K562 (cell line): ENCODE results near the gene LHCGR. TPM values are rescaled to one million over a fixed set of nuclear protein-coding genes. Genes with fewer than 3 reads are reported as not detected.

Experiments used
- ATAC-seq: fragments of 200-7000 bp; cut with Tn5 transposase; 3 replicates; pipeline ENCODE4 v1.9.1; 2020; ENCODE audit warnings: moderate library complexity
- BruUV-seq: library from RNA; stranded (reverse); fragments of 400-500 nt; replicated peaks from 2 replicates; lab custom pipeline; 2021; lab: Mats Ljungman, UMichigan
- CTCF ChIA-PET: fragments of 300-600 bp; formaldehyde crosslinking; extraction: SDS; loops from one replicate; lab custom pipeline; 2021; ENCODE audit warnings: low intra/inter-chr PET ratio; lab: Yijun Ruan, JAX
- POLR2A ChIA-PET: fragments of 300-600, 350-650 bp; sonication (Branson Sonifier 250); formaldehyde crosslinking; extraction: SDS; loops from one replicate; lab custom pipeline; 2021; ENCODE audit warnings: antibody characterized with exemption, inconsistent platforms; lab: Yijun Ruan, JAX
- DNase-seq, 4 experiments: peaks; one replicate each; pipeline versions ENCODE4 v3.0.0 to v3.0.0-alpha.2; 2011 to 2018; ENCODE audit warnings: low spot score in 3 of 4, mixed read lengths in 3 of 4; ENCODE audit errors: extremely low read depth in 1 of 4
- FAIRE-seq: peaks from 2 replicates; lab custom pipeline; 2011; peaks lifted over from hg19 to GRCh38; lab: Jason Lieb, UNC
- H2AFZ ChIP-seq: 2 replicates; pipeline ENCODE4 v1.6.0; 2011; ENCODE audit warnings: low read depth, low read length, control low read depth, inconsistent platforms
- H3K27ac ChIP-seq: fragments of 200-600 bp; 3 replicates; pipeline ENCODE4 v1.8.0; 2011; ENCODE audit warnings: low read depth, mild to moderate bottlenecking, control low read depth, inconsistent platforms, low read length, moderate library complexity, mixed read lengths; ENCODE audit errors: extremely low read depth
- H3K27me3 ChIP-seq, 2 experiments: fragments of 300-600 bp in 1 of 2; 2 replicates in 1 of 2; 3 replicates in 1 of 2; pipeline versions ENCODE4 v1.6.0 to v1.8.0; 2011; ENCODE audit warnings: inconsistent platforms in 2 of 2, low read length in 2 of 2, mild to moderate bottlenecking in 1 of 2, mixed read lengths in 1 of 2, moderate library complexity in 1 of 2; ENCODE audit not compliant: control insufficient read depth in 2 of 2, insufficient read depth in 2 of 2
- H3K36me3 ChIP-seq: fragments of 300-600 bp; 3 replicates; pipeline ENCODE4 v1.8.0; 2011; ENCODE audit warnings: mild to moderate bottlenecking, low read length, inconsistent platforms; ENCODE audit not compliant: control insufficient read depth, insufficient read depth
- H3K4me1 ChIP-seq, 2 experiments: fragments of 200-600 bp in 1 of 2; replicated peaks in 1 of 2; 2 replicates in 1 of 2; 3 replicates in 1 of 2; pipeline versions ENCODE4 v1.5.1 to v1.8.0; 2011; ENCODE audit warnings: inconsistent platforms in 2 of 2, low read length in 2 of 2, mild to moderate bottlenecking in 1 of 2, mixed read lengths in 1 of 2, moderate library complexity in 1 of 2; ENCODE audit not compliant: control insufficient read depth in 2 of 2, insufficient read depth in 2 of 2
- H3K4me2 ChIP-seq: 2 replicates; pipeline ENCODE4 v1.6.1; 2011; ENCODE audit warnings: low read length, control low read depth, inconsistent platforms, mixed read lengths; ENCODE audit not compliant: insufficient read depth
- H3K4me3 ChIP-seq: fragments of 200-600 bp; sonication (generic), shearing (Covaris generic); 2 replicates; pipeline ENCODE4 v1.5.1; 2016; ENCODE audit warnings: control low read depth, inconsistent platforms
- H3K79me2 ChIP-seq: fragments of 200-600 bp; 3 replicates; pipeline ENCODE4 v1.8.0; 2011; ENCODE audit warnings: low read length, inconsistent platforms; ENCODE audit not compliant: control insufficient read depth, insufficient read depth
- H3K9ac ChIP-seq, 2 experiments: 2 replicates each; pipeline versions ENCODE4 v1.6.0 to v1.6.1; 2011; ENCODE audit warnings: low read depth in 2 of 2, low read length in 2 of 2, control low read depth in 1 of 2, inconsistent platforms in 1 of 2, mild to moderate bottlenecking in 1 of 2, mixed read lengths in 1 of 2; ENCODE audit not compliant: insufficient read depth in 1 of 2
- H3K9me1 ChIP-seq: one replicate; pipeline ENCODE4 v1.6.0; 2011; ENCODE audit warnings: inconsistent platforms, mild to moderate bottlenecking, low read length, moderate library complexity; ENCODE audit not compliant: control insufficient read depth, insufficient read depth
- H3K9me3 ChIP-seq: replicated peaks from 2 replicates; pipeline ENCODE4 v1.5.1; 2011; ENCODE audit warnings: low read depth, low read length, inconsistent platforms; ENCODE audit not compliant: control insufficient read depth, insufficient read depth
- H4K20me1 ChIP-seq: replicated peaks from 2 replicates; pipeline ENCODE4 v1.6.1; 2011; ENCODE audit warnings: low read length, inconsistent platforms, mixed read lengths; ENCODE audit not compliant: control insufficient read depth, insufficient read depth
- CTBP1 ChIP-seq: fragments of 450-650 bp; IDR thresholded peaks from 2 replicates; pipeline ENCODE4 v1.6.1; 2016; ENCODE audit warnings: borderline replicate concordance
- L3MBTL2 ChIP-seq: fragments of 450-650 bp; IDR thresholded peaks from 2 replicates; pipeline ENCODE4 v1.6.1; 2016; ENCODE audit warnings: mild to moderate bottlenecking, moderate library complexity
- MAFK ChIP-seq: IDR thresholded peaks from 2 replicates; pipeline ENCODE4 v1.6.1; 2011; ENCODE audit warnings: low read length, improper control_type of control experiment
- NFIX ChIP-seq: fragments of 250-450 bp; sonication (Bioruptor Pico); IDR thresholded peaks from 2 replicates; pipeline ENCODE4 v1.4.0; 2020; ENCODE audit warnings: low read depth, mild to moderate bottlenecking, moderate library complexity
- NR3C1 ChIP-seq: sonication (generic); formaldehyde crosslinking; IDR thresholded peaks from 2 replicates; pipeline ENCODE4 v1.8.1; 2022; ENCODE audit warnings: missing genetic modification reagents
- PCBP2 ChIP-seq: fragments of 200-400 bp; formaldehyde crosslinking; IDR thresholded peaks from 2 replicates; pipeline ENCODE4 v1.6.1; 2018; ENCODE audit warnings: low read length, low read depth, mild to moderate bottlenecking, moderate library complexity; ENCODE audit not compliant: poor library complexity, severe bottlenecking
- POLR2G ChIP-seq: fragments of 200-400 bp; formaldehyde crosslinking; IDR thresholded peaks from 2 replicates; pipeline ENCODE4 v1.6.1; 2017; ENCODE audit warnings: low read depth, mild to moderate bottlenecking, antibody characterized with exemption, low read length, moderate library complexity
- PTBP1 ChIP-seq: fragments of 200-400 bp; formaldehyde crosslinking; IDR thresholded peaks from 2 replicates; pipeline ENCODE4 v1.6.1; 2017; ENCODE audit warnings: low read depth, low read length
- RBBP5 ChIP-seq: fragments of 200-600 bp; sonication (generic); IDR thresholded peaks from 2 replicates; pipeline ENCODE4 v1.6.1; 2012; ENCODE audit warnings: borderline replicate concordance, mild to moderate bottlenecking, low read length, control low read depth, inconsistent platforms; ENCODE audit not compliant: insufficient read depth, poor library complexity, severe bottlenecking
- RBFOX2 ChIP-seq: fragments of 200-400 bp; formaldehyde crosslinking; IDR thresholded peaks from 2 replicates; pipeline ENCODE4 v1.6.1; 2017; ENCODE audit warnings: low read depth, mild to moderate bottlenecking, low read length, moderate library complexity
- ZNF668 ChIP-seq: fragments of 250-450 bp; sonication (Bioruptor Pico); IDR thresholded peaks from 2 replicates; pipeline ENCODE4 v1.8.0; 2022; ENCODE audit warnings: mild to moderate bottlenecking, inconsistent platforms
- ZSCAN32 ChIP-seq: fragments of 450-650 bp; formaldehyde crosslinking; IDR thresholded peaks from 2 replicates; pipeline ENCODE4 v1.4.0; 2020; ENCODE audit warnings: mild to moderate bottlenecking, moderate library complexity
- WGBS: fragments of 100-300 bp; shearing (Covaris generic); methylation state at CpG from one replicate; pipeline ENCODE4 v1.1.6; 2016; ENCODE audit warnings: low coverage, mixed read lengths; ENCODE audit not compliant: insufficient coverage; ENCODE audit errors: missing lambda C conversion rate; 5-methylcytosine and 5-hydroxymethylcytosine counted together
- in situ Hi-C: fragments of 300-500 bp; cut with MboI; formaldehyde crosslinking; loops from 4 replicates; pipeline ENCODE4 v1.15.0; 2018; ENCODE audit warnings: inconsistent platforms, mixed read lengths
- intact Hi-C: fragments of 100-400 bp; cut with micrococcal nuclease; formaldehyde crosslinking; loops from 2 replicates; pipeline ENCODE4 v1.14.2; 2022
- polyA plus RNA-seq, 8 experiments: library from polyadenylated mRNA; depleted of rRNA in 4 of 8; stranded (reverse) in 5 of 8; unstranded in 3 of 8; fragments of >200 nt; fragmentation: Nextera tagmentation in 2 of 8; fragmentation: Illumina TruSeq in 1 of 8; extraction: Ambion mirVana in 2 of 8; extraction: Trizol in 1 of 8; gene quantifications; 2 replicates each; pipeline versions ENCODE4 v1.2.1 to v1.2.3, GENCODE V29; 2011 to 2014; ENCODE audit warnings: inconsistent platforms in 1 of 8, missing spikeins in 1 of 8
- total RNA-seq, 7 experiments: library from RNA; depleted of rRNA in 6 of 7; stranded (reverse); fragments of >200 nt in 6 of 7; fragmentation: Illumina TruSeq in 2 of 7; extraction: Trizol in 2 of 7; gene quantifications; 2 replicates each; pipeline versions ENCODE4 v1.2.1 to v1.2.3, GENCODE V29; 2011 to 2021; ENCODE audit warnings: low replicate concordance in 1 of 7
- TF ChIP-seq, protein P1 (sequence below): fragments of 200-800 bp; sonication (Bioruptor generic); IDR thresholded peaks from 2 replicates; pipeline ENCODE4 v1.6.1; 2017; ENCODE audit warnings: missing genetic modification characterization, missing compliant biosample characterization
- TF ChIP-seq, protein P2 (sequence below): sonication (generic); formaldehyde crosslinking; IDR thresholded peaks from 2 replicates; pipeline ENCODE4 v1.8.0; 2022; ENCODE audit warnings: mild to moderate bottlenecking, low read depth, missing genetic modification reagents
- TF ChIP-seq, protein P3 (sequence below): sonication (generic); formaldehyde crosslinking; IDR thresholded peaks from 2 replicates; pipeline ENCODE4 v1.8.0; 2022; ENCODE audit warnings: missing genetic modification reagents, mild to moderate bottlenecking, borderline replicate concordance

Gene LHCGR
- total and polyA plus RNA-seq, 9 of the 15 experiments (the other 6 are each of a cell fraction or from before 2014, with no cell fraction given) = not detected

DNA sequence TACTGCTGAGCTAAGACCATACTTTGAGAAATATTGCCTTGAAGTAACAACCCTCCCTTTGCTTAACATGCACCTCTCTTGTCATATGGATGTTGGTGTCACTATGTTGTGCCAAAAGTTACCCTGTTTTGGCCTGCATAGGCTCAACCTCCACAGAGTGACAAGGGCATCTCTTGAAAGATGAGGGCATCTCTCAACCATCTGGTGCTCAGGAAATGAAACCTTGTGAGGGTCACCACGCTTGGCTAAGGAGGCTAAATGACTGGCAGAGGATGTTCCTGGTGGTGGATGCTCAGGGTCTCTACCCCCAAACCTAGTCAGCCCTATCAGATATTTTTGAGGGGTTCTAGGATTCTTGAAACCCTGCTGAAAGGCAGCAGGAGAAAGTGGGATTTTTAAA, 2.3 kb downstream of the LHCGR start:
- Histone ChIP-seq H3K9me1 (no peaks in the 10 kb centered on the region), H3K36me3 (no peaks in the 10 kb centered on the region), H4K20me1 (no peaks in the 10 kb centered on the region; the same call in 1 of the 2 replicates), H3K79me2 (no peaks in the 10 kb centered on the region), H3K9me3 (no peaks in the 10 kb centered on the region), H2AFZ (no peak overlapping the region), H3K4me2 (no peak overlapping the region), H3K27ac (no peak overlapping the region), H3K4me1 (peaks cover 0 to 6% of the 10 kb centered on the region in 2 experiments; a peak in 2 of 5 replicates), H3K4me3 (no peak overlapping the region), H3K9ac (no peak overlapping the region), H3K27me3 (peaks cover 2 to 10% of the 10 kb centered on the region in 2 experiments; a peak in 3 of 5 replicates)
- DNase-seq (no peak), ATAC-seq (no peak), FAIRE-seq (no peak)
- in situ Hi-C loops (no loop called here), intact Hi-C loops (no loop called here)
- 0% methylated on average over 1 of the region's 1 CpG for WGBS
- no peak for TF ChIP-seq ZSCAN32 (CRISPR knock-in tag)
- no peak for TF ChIP-seq MAFK
- TF ChIP-seq L3MBTL2 = no peak
- no peak for TF ChIP-seq CTBP1
- no peak for TF ChIP-seq NR3C1 (CRISPR knock-in tag)
- no peak for TF ChIP-seq PTBP1
- no peak for TF ChIP-seq ZNF668 (CRISPR knock-in tag)
- TF ChIP-seq RBBP5 = no peak
- TF ChIP-seq POLR2G = no peak
- TF ChIP-seq, protein P1, sequence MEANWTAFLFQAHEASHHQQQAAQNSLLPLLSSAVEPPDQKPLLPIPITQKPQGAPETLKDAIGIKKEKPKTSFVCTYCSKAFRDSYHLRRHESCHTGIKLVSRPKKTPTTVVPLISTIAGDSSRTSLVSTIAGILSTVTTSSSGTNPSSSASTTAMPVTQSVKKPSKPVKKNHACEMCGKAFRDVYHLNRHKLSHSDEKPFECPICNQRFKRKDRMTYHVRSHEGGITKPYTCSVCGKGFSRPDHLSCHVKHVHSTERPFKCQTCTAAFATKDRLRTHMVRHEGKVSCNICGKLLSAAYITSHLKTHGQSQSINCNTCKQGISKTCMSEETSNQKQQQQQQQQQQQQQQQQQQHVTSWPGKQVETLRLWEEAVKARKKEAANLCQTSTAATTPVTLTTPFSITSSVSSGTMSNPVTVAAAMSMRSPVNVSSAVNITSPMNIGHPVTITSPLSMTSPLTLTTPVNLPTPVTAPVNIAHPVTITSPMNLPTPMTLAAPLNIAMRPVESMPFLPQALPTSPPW (CRISPR knock-in tag) = no peak
- TF ChIP-seq, protein P2, sequence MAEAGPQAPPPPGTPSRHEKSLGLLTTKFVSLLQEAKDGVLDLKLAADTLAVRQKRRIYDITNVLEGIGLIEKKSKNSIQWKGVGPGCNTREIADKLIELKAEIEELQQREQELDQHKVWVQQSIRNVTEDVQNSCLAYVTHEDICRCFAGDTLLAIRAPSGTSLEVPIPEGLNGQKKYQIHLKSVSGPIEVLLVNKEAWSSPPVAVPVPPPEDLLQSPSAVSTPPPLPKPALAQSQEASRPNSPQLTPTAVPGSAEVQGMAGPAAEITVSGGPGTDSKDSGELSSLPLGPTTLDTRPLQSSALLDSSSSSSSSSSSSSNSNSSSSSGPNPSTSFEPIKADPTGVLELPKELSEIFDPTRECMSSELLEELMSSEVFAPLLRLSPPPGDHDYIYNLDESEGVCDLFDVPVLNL (CRISPR knock-in tag) = no peak
- no peak for TF ChIP-seq RBFOX2
- no peak for TF ChIP-seq NFIX (CRISPR knock-in tag)
- TF ChIP-seq PCBP2 = no peak
- TF ChIP-seq, protein P3, sequence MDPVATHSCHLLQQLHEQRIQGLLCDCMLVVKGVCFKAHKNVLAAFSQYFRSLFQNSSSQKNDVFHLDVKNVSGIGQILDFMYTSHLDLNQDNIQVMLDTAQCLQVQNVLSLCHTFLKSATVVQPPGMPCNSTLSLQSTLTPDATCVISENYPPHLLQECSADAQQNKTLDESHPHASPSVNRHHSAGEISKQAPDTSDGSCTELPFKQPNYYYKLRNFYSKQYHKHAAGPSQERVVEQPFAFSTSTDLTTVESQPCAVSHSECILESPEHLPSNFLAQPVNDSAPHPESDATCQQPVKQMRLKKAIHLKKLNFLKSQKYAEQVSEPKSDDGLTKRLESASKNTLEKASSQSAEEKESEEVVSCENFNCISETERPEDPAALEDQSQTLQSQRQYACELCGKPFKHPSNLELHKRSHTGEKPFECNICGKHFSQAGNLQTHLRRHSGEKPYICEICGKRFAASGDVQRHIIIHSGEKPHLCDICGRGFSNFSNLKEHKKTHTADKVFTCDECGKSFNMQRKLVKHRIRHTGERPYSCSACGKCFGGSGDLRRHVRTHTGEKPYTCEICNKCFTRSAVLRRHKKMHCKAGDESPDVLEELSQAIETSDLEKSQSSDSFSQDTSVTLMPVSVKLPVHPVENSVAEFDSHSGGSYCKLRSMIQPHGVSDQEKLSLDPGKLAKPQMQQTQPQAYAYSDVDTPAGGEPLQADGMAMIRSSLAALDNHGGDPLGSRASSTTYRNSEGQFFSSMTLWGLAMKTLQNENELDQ (CRISPR knock-in tag) = no peak
- ChIA-PET CTCF (no interaction called here), POLR2A (no interaction called here)
- BruUV-seq = no TSS peak
